Lung (tissue), 10 donors: ENCODE results near the gene NPEPPS. TPM values are rescaled to one million over a fixed set of nuclear protein-coding genes. Genes with fewer than 3 reads are reported as not detected.
A peak's percentile ranks its signal among the peaks of the same experiment; 100 is the strongest.
"Not testable (repeated sequence)": the region's sequence is repeated elsewhere in the genome, so short reads cannot be mapped to it uniquely, and the experiment has no call there.

Source experiments
- ATAC-seq: fragments of 200-7000 bp; cut with Tn5 transposase; one replicate; pipeline ENCODE4 v1.9.1; 2020; ENCODE audit warnings: moderate number of reproducible peaks; ENCODE audit not compliant: insufficient read depth, low FRiP score
- DNase-seq, 3 donors: peaks; one replicate each; pipeline ENCODE4 v3.0.0-alpha.2; 2013 to 2017
- H3K27ac ChIP-seq, 2 donors: one replicate each; pipeline ENCODE4 v1.5.1; 2013; ENCODE audit warnings: mild to moderate bottlenecking in 2 of 2, moderate library complexity in 2 of 2, control low read depth in 1 of 2, inconsistent platforms in 1 of 2, low read depth in 1 of 2, low read length in 1 of 2
- H3K27me3 ChIP-seq, 3 donors: one replicate each; pipeline ENCODE4 v1.5.1; 2013; ENCODE audit warnings: low read length in 2 of 3; ENCODE audit not compliant: control insufficient read depth in 3 of 3, insufficient read depth in 3 of 3
- H3K36me3 ChIP-seq, 4 donors: one replicate each; pipeline ENCODE4 v1.5.1; 2013; ENCODE audit warnings: low read length in 4 of 4, mild to moderate bottlenecking in 1 of 4, moderate library complexity in 1 of 4; ENCODE audit not compliant: control insufficient read depth in 4 of 4, insufficient read depth in 4 of 4
- H3K4me1 ChIP-seq, 5 donors: one replicate each; pipeline ENCODE4 v1.5.1; 2013; ENCODE audit warnings: low read length in 5 of 5, mild to moderate bottlenecking in 2 of 5, moderate library complexity in 1 of 5; ENCODE audit not compliant: control insufficient read depth in 5 of 5, insufficient read depth in 5 of 5
- H3K4me3 ChIP-seq: one replicate; pipeline ENCODE4 v1.5.1; 2013; ENCODE audit warnings: mild to moderate bottlenecking, control low read depth, moderate library complexity
- H3K9ac ChIP-seq, 2 donors: one replicate each; pipeline ENCODE4 v1.5.1; 2013; ENCODE audit warnings: low read length in 2 of 2, control low read depth in 1 of 2; ENCODE audit not compliant: insufficient read depth in 1 of 2
- H3K9me3 ChIP-seq, 4 donors: one replicate each; pipeline ENCODE4 v1.5.1; 2013; ENCODE audit warnings: low read length in 3 of 4, mild to moderate bottlenecking in 1 of 4, moderate library complexity in 1 of 4; ENCODE audit not compliant: control insufficient read depth in 4 of 4, insufficient read depth in 3 of 4
- WGBS, 2 donors: extraction: QIAGEN DNeasy Blood & Tissue Kit; methylation state at CpG; one replicate each; pipeline ENCODE4 v1.1.7; 2013; 5-methylcytosine and 5-hydroxymethylcytosine counted together
- polyA plus RNA-seq, 2 donors: library from polyadenylated mRNA; stranded (reverse); fragments of 200-250 nt; gene quantifications; one replicate each; pipeline ENCODE4 v1.2.1, GENCODE V29; 2013
- total RNA-seq, 2 donors: library from RNA; depleted of rRNA in 1 of 2; stranded (reverse); fragments of >200 nt in 1 of 2; gene quantifications; one replicate each; pipeline ENCODE4 v1.2.1, GENCODE V29; 2014 to 2021
- donor health status: Bipolar disorder and iron deficiency.
- donor health status: healthy.
- donor health status: DM: yes; HTN: yes; CAD: no.

Gene NPEPPS
- total and polyA plus RNA-seq, 4 donors, result 30.1 to 245 (median 65.4) TPM

DNA sequence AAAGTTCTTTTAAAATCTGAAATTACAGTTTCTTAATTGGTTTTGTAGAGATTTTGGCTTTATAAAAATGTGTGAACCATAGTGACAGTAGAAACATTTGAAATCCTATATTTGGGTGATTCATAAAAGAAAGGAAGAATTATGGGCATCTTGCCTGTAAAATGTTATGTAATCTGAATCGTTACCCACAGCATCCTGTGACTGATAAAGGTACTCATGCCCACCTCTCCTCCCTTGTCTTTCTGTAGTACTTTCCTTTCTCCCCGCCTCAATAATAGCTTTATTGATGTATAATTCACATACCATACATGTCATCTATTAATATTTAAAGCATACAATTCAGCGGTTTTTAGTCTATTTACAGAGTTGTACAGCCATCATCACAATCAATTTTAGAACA is 36.4 kb downstream of the NPEPPS start:
- not testable (repeated sequence) for ATAC-seq, H3K9me3 ChIP-seq, H3K27me3 ChIP-seq, H3K36me3 ChIP-seq, H3K9ac ChIP-seq, DNase-seq, H3K4me3 ChIP-seq, H3K4me1 ChIP-seq, H3K27ac ChIP-seq
- WGBS, 2 donors, result 27 to 46% methylated on average over 2 of the region's 3 CpGs

GRCh38 chr17:47572561-47572960 is 41.7 kb downstream of the NPEPPS start:
- not testable (repeated sequence) for H3K27ac ChIP-seq, H3K27me3 ChIP-seq, H3K9ac ChIP-seq, H3K4me3 ChIP-seq, DNase-seq, H3K36me3 ChIP-seq, ATAC-seq, H3K9me3 ChIP-seq, H3K4me1 ChIP-seq
- 68 to 75% methylated on average over 3 of the region's 3 CpGs for WGBS, 2 donors

DNA sequence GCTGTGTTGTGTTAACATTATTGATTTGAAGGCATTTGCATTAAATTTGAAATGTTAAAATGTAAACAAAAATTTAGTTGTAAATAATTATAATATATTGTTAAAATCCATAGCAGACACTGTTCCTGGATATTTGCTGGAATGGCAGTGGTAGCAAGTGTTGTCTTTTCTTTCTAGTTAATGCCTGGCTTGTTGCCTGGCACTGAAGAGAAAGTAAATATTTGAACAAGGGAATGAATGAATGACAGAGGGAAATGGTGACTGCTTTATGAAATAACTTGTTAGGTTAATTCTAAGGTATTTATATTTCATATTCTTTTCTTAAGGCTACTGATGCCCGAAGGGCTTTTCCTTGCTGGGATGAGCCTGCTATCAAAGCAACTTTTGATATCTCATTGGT is 51.5 kb downstream of the NPEPPS start:
- no CpG with 5 or more reads among the region's 1 CpG for WGBS, 2 donors
- not testable (repeated sequence) for H3K9me3 ChIP-seq, ATAC-seq

DNA sequence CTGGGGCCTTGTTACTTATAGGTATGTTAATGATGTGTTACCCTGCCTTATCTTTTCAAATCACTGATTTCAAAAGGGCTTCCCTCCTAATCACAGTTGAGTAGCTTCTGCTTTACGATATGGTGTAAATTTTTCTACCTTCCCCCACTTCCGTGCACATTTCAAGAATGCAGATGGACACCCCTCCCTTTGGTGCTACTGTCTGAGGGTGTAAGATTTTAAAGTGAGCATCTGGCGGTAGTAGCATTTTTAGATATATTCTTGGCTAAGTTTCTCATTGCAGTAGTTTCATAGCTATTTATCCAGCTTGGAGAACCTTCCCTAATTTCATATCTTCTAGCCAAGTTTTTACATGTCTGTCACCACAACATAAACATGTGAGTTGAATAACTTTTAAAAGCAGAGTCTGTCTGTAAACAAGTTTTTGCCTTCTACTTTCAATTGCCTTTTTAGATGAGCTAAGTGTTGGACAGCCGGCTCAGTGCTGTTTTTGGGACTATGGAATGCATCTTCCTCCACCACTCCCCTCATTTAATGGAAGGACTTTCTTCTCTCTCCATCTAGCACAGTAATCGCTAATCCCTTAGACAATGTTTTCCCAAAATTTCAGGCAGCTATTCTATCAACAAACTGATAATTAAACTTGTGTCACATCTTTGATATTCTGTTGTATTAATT is 55.6 kb downstream of the NPEPPS start:
- H3K27me3 ChIP-seq, H3K4me3 ChIP-seq, H3K9ac ChIP-seq, H3K9me3 ChIP-seq, ATAC-seq, H3K27ac ChIP-seq, H3K36me3 ChIP-seq, H3K4me1 ChIP-seq: not testable (repeated sequence)
- DNase-seq, result peak; percentile 51 to 75 (median 74)
- 72 to 79% methylated on average over 5 of the region's 5 CpGs for WGBS, 2 donors

More for the DNA sequence above, 51.5 kb downstream of the NPEPPS start:
- not testable (repeated sequence) for H3K4me3 ChIP-seq, H3K36me3 ChIP-seq, H3K27me3 ChIP-seq, H3K27ac ChIP-seq, DNase-seq, H3K4me1 ChIP-seq, H3K9ac ChIP-seq

DNA sequence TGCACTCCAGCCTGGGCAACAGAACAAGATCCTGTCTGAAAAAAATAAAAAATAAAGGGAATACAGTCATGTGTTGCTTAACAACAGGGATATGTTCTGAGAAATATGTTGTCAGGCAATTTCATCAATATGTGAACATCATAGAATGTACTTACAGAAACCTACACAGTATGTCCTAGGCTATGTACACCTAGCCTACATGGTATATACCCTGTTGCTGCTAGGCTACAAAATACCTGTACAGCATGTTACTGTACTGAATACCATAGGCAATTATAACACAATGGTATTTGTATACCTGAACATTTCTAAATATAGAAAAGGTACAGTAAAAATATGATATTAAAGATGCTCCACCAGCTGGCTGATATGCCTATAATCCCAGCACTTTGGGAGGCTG is 62.6 kb downstream of the NPEPPS start:
- not testable (repeated sequence) for H3K27ac ChIP-seq, H3K4me1 ChIP-seq, H3K4me3 ChIP-seq, H3K9ac ChIP-seq, H3K27me3 ChIP-seq, H3K9me3 ChIP-seq, ATAC-seq, DNase-seq
- peaks cover 0 to 15% (median 4%) of the 10 kb centered on the region in 4 donors for H3K36me3 ChIP-seq
